Nucleus accumbens (tissue), 56 donors: ENCODE results near the gene LRRC70.
"Not testable (repeated sequence)": the region's sequence is repeated elsewhere in the genome, so short reads cannot be mapped to it uniquely, and the experiment has no call there.

Experiments
- DNase-seq, 56 donors: peaks; one replicate each; lab custom pipeline; 2025; lab: John Stamatoyannopoulos, UW

The LRRC70 gene

GRCh38 chr5:62600560-62601252 lies 22.1 kb downstream of the LRRC70 start:
- DNase-seq: no peak

- no peak for DNase-seq
Measured at GRCh38 chr5:62603934-62604333, 25.3 kb downstream of the LRRC70 start.

GRCh38 chr5:62605638-62606037 lies 27.0 kb downstream of the LRRC70 start:
- DNase-seq: no peak

GRCh38 chr5:62606878-62607277 lies 28.3 kb downstream of the LRRC70 start:
- DNase-seq: no peak

- DNase-seq: no peak
Measured at GRCh38 chr5:62607615-62608014, 29.0 kb downstream of the LRRC70 start.

- peak in 1 of 56 donors; percentile 3 for DNase-seq
Measured at GRCh38 chr5:62608529-62609511, 30.2 kb downstream of the LRRC70 start.

- no peak for DNase-seq
Measured at GRCh38 chr5:62614355-62614754, 35.7 kb downstream of the LRRC70 start.

GRCh38 chr5:62616615-62617277 lies 38.1 kb downstream of the LRRC70 start:
- DNase-seq: no peak

GRCh38 chr5:62617943-62618342 lies 39.3 kb downstream of the LRRC70 start:
- DNase-seq: no peak

GRCh38 chr5:62620761-62621160 lies 42.1 kb downstream of the LRRC70 start:
- no peak for DNase-seq

- DNase-seq: no peak
Measured at GRCh38 chr5:62621280-62621679, 42.7 kb downstream of the LRRC70 start.

- DNase-seq: no peak
Measured at GRCh38 chr5:62623271-62623670, 44.7 kb downstream of the LRRC70 start.

GRCh38 chr5:62624436-62624835 lies 45.8 kb downstream of the LRRC70 start:
- not testable (repeated sequence) for DNase-seq

- no peak for DNase-seq
Measured at GRCh38 chr5:62626534-62626933, 47.9 kb downstream of the LRRC70 start.

GRCh38 chr5:62627121-62627520 lies 48.5 kb downstream of the LRRC70 start:
- no peak for DNase-seq

GRCh38 chr5:62627901-62628300 lies 49.3 kb downstream of the LRRC70 start:
- no peak for DNase-seq
